NCI-H2107 treated with DMSO at 0.1 percent for 48 hours (cell line): ENCODE measurements around the gene ZP3.
"Not testable (repeated sequence)": the region's sequence is repeated elsewhere in the genome, so short reads cannot be mapped to it uniquely, and the experiment has no call there.

Experiments used
- DNase-seq: peaks from one replicate; lab custom pipeline; 2025; ENCODE audit not compliant: unreplicated experiment; lab: John Stamatoyannopoulos, UW

ZP3 gene

DNA sequence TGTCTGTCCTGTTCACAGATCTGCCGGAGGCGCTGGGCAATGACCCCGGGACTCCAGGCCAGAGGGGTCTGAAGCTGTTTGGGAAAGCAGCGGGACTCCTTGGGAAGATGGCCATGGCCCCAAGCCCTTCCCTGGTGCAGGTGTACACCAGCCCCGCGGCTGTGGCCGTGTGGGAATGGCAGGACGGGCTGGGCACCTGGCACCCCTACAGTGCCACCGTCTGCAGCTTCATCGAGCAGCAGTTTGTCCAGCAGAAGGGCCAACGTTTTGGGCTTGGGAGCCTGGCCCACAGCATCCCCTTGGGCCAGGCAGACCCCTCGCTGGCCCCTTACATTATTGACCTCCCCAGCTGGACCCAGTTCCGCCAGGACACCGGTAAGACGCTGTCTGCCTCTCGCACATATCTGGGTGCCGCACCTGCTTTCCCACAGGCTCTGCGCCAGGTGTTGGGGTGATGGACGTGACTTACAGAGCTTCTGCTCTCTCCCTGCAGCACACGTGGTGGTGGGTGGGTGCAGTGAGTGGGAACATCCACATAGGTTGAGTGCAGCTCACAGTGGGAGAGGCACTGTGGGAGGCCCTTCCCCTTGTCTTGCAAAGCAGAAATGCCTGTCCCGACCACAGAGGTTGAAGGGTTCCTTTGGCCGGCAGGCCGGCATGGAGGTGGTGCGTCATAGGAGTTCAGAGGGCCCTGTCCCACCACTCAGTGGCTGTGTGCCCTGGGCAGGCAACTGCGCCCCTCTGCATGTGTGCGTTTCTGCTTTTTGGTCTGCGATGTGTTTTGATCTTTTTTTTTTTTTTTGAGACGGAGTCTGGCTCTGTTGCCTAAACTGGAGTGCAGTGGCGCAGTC is 55.9 kb downstream of the ZP3 start:
- not testable (repeated sequence) for DNase-seq

DNA sequence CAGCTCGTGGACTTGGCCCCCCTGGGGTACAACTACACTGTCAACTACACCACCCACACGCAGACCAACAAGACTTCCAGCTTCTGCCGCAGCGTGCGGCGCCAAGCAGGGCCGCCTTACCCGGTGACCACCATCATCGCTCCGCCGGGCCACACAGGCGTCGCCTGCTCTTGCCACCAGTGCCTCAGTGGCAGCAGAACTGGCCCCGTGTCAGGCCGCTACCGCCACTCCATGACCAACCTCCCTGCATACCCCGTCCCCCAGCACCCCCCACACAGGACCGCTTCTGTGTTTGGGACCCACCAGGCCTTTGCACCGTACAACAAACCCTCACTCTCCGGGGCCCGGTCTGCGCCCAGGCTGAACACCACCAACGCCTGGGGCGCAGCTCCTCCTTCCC is 57.9 kb downstream of the ZP3 start:
- not testable (repeated sequence) for DNase-seq

DNA sequence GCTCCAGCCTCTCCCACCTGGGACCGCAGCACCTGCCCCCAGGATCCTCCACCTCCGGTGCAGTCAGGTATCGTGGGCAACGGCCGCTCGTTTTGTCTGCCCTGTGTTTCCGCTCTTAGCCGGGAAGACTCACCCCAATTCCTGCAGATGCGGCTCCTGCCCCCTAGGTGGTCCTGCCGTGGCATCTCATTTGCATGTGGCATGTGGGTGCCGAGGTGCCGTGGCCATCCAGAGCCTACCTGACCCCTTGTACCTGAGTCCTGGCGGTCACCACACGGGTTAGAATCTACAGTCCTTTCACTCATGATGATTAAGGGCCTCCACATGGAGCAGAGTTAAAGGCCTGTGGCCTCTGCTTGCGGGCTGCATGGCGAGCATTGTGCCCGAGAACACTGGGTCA is 58.3 kb downstream of the ZP3 start:
- DNase-seq: not testable (repeated sequence)

DNA sequence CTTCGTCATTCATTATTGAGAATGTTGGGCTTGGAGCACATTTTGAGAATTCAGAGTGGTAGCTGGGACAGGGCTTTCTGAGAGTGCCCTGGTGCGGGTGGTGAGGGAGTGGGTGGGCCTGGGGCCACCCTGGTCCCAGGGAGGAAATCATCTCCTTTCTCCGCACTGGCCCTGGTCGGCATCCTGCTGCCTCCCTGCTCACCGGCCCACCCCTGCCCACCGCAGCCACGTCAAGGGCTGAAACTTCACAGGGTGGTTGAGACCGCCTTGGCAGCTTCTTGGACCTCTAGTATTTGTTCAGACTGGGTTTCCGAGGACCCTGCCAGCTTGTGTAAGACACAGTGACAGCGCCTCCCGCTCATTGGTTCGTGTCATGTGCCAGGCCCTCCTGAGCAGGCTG is 59.7 kb downstream of the ZP3 start:
- DNase-seq: not testable (repeated sequence)

DNA sequence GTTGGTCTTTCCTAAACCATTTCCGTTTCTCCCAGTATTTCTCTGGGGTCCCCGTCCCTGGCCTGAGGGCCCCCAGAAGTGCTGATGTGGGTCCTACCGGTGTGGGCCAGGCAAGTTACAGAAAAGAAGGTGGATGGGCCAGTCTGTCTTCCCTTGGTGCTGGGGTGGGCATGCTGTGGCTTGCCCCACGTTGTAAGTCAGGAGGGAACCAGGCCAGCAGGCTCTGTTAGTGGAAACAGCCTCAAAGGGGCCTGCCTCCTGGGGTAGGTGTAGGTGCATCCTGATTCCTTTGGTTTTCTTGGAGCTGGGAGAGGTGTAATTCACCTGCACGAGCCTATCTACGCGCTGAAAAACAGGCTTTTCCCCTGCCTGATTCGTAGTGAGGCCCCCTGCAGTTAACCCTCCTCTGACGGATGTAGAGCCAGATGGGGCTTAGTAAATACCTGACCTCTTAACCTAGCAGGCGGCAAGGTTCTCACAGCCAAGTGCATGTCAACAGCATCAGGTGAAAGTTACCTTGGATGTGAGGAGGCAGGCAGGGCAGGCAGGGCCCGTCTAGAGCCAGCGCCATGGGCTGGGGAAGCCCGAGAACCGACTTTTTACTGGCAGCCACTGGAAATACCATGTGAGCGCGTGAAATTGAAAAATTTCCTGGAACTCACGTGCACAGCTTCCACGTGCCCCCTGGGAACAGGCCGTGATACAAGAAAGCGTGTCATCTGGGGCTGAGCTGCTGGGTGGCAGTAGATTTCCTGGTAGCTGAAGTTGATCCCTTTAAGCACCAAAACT is 61.3 kb downstream of the ZP3 start:
- not testable (repeated sequence) for DNase-seq

DNA sequence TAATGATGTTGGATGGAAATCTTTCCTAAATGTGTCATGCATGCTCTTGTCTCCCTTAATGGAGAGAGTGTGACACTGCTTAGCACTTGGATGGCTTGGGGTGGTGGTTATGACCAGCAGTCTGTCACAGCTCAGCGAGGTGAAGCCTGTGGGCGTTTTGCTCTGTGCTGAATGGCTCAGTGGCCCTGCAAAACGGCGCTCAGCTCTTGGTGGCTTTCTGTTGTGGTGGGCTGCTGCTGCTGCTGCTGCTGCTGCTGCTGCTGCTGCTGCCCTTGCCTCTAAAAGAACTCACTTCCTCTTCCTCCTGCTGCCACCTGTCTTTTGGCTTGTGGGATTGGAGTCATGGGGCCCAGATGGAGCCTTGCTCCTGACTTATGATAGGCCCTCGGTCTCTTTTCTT is 61.9 kb downstream of the ZP3 start:
- DNase-seq: not testable (repeated sequence)

DNA sequence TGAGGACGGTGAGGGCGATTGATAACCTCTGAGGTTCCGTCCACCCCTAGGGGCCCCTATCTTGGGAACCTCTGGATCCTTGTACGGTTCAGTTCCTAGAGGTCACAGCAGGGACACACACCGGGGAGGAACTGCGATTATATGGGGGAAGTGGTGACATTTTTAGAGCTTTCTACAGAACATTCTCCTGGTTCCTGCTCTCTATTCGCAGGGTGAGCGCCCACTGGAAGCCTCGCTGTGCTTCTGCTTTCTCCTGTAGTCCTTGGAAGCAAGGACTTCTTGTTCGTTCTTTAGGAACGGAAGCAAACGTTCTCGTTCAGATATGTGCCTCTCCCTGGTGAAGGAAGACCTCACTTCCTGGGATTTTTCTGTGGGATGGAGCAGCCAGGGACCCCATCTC is 63.2 kb downstream of the ZP3 start:
- not testable (repeated sequence) for DNase-seq
